H4 (cell line): ENCODE measurements around the gene SLIT3. TPM values are rescaled to one million over a fixed set of nuclear protein-coding genes. Genes with fewer than 3 reads are reported as not detected.
A peak's percentile ranks its signal among the peaks of the same experiment; 100 is the strongest.

Source experiments
- DNase-seq: peaks from one replicate; pipeline ENCODE4 v3.0.0-alpha.2; 2015; ENCODE audit warnings: low spot score
- total RNA-seq: library from RNA; depleted of rRNA; stranded (reverse); fragments of >200 nt; shearing (Covaris generic); gene quantifications from 2 replicates; pipeline ENCODE4 v1.2.3, GENCODE V29; 2014

Gene SLIT3
- total RNA-seq, 1 experiment from 2014 or later, result 0.58 TPM

GRCh38 chr5:168712280-168712924 is 588.5 kb downstream of the SLIT3 start:
- peak; percentile 89 for DNase-seq

- DNase-seq, result no peak
Observed at GRCh38 chr5:168710706-168711105, 590.2 kb downstream of the SLIT3 start.

DNA sequence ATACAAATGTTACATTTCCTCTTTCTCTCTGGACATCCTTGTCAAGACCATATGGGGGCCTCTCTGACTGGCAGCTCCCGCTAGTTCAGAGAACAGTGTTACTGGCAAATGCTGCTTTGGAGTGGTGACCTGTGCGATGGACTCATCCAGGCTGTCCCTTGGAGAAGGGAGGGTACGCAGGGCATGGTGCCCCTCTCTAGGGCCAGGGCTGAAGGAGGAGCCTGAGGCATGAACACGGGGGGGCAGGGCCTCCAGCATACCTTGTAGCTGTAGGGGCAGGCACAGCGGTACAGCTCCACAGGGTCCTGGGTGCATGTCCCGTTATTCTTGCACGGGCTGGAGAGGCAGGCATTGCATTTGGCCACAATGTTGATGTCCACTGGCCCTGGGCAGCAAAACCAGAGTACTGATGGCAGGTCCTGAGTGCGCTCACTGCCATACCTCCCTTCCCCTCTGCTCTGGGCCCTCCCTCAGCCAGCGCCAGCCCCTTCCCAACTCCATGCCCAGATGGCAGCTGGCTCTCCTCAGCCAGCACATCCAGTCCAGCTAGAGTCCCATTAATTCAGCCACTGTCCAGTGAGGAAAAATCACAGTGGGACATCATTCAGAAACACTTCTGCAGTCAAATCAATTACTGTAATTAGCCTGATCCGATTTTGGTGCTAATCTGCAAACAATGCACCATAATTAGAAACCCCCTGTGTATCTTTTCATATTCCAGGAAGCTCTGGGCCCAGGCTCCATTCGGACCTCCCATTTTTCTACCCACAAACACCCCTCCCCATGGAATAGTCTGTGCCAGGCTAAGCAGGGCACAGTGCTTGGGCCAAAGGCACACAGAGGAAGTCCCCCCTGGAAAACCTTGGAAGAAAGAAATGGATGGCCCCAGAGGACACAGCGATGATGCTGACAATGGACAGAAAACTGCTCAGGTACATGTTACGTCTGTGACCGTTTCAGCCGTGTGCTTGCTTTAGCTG is 592.9 kb downstream of the SLIT3 start:
- DNase-seq, result no peak

- peak; percentile 48 for DNase-seq
Observed at GRCh38 chr5:168706655-168707069, 594.3 kb downstream of the SLIT3 start.

GRCh38 chr5:168705321-168705720 is 595.6 kb downstream of the SLIT3 start:
- DNase-seq, result no peak

DNA sequence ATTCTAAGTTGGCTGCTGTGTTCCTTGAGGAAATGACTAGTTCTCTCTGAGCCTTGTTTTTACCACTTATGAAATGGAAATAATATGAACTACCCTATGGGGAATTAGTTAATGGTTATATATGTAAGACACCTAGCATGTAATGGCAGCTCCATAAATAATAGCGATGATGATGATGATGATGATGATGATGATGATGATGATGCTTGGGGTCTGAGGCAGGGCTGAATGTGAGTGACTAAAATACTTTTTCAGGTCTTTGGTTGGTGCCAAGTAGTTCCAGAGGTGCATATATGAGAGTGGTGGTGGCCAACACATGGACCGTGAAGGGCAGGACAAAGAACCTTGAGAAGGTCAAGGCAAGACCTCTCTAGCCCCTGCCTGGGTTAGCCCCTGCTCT is 598.4 kb downstream of the SLIT3 start:
- no peak for DNase-seq

DNA sequence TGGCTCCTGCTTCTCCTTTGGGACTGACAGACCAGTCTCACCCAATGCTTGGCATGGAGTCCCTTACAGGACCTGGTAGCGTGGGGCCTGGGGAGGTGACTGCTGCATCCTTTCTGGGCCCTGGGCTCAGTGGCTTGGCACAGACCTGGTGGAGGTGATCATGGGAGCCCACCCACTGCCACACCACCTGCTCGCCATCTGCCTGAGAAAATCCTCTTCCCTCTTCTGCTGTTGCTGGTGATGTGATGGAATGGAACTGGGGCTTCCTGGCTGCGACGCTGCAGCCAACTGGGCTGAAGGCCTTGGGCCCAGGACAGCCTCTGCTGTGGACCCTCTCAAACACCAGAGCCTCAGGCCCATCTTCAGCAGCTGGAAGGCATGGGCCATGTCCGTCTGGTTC is 599.3 kb downstream of the SLIT3 start:
- no peak for DNase-seq

GRCh38 chr5:168699002-168699401 is 601.9 kb downstream of the SLIT3 start:
- DNase-seq, result no peak

DNA sequence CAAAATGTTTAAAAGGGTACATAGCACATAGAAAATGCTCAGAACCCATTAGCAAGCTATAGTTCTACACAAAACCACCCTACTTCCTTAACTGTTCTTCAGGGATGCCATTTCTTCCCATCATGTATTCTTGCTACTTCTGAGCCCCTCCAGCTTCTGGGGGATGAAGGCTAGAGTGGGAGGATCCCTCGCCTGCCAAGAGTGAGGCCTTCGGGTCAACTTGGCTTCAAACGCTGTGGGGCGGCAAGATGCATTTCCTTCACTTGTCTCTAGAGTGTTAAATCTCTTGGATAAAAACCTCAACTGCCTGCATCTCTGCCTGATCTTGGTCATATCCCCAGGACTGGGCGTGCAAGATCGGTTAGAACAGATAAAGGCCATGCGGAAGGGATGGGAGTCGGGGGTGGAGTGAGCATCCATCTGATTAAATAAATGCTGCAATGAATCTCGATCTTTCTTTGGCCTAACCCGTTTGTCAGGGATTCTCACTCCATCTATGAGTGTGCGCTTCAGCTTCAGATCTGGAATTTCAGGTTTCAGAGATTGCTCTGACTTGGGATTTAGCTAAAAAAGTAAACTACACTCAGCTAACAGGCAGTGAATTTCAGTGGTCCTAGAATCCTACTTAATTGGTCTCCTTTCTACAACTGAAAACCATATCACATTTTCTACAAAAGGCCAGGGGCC is 603.8 kb downstream of the SLIT3 start:
- DNase-seq, result no peak

GRCh38 chr5:168696611-168697010 is 604.3 kb downstream of the SLIT3 start:
- DNase-seq, result no peak

DNA sequence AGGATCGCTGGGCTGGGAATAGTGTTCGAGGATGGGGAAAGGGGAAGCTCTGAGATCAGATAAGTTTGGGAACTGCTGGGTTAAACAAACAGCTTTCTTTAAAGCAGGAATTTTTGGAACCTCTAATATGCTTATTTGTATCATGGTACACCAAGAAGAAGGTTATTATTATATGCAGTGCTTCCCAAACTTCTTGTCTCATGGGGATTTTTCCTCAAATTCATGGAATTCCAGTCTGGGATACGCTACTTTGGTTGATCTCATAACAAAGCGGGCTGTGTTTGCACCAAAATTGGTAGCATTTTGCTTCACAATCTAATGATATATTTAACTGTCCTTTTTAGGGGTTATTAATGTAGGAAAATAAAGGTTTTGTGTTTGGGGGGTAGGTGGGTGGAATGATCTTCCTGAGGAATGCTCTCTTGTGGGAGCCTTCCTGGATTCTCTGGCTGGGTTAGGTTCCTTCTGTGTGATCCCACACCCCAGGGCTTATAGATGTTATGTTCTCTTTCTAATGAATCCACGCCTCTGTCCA is 605.6 kb downstream of the SLIT3 start:
- no peak for DNase-seq

GRCh38 chr5:168694289-168694688 is 606.6 kb downstream of the SLIT3 start:
- DNase-seq, result no peak

DNA sequence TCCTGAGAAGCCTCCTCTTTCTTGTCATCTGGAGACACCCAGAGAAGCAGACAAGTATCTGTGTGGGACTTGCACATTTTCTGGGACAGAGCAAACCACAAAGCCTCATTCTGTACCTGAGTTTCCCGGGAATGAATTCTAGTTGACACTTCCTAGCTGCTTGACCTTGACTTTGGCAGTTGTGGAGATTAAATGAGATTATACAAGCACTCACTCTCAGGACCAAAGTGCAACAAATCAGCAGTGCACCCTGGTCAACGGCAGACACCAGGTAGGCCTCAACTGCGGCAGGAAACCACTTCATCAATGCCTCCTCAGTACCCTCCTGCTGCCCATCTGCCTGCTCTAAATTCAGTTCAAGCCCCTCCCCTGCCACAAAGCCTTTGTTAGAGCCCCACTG is 607.1 kb downstream of the SLIT3 start:
- DNase-seq, result no peak

DNA sequence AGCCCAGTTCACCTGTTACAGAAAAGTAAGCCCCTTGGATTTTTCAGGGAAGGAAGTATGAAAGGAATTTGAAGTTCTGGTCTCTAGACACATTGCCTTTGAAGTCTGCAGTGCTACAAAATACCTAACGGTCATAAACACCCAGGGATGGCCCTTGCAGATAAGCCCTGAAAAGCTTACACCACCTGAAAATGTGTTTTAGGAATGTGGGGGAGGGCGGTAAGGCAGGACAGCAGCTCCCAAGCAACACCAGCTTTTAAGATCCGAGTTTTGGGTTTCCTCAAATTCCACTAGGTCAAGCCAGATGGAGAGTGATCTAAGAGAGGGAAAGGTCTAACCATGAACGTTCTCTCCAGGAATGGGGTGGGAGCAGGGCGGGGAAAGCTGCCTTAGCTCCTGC is 607.6 kb downstream of the SLIT3 start:
- DNase-seq, result no peak

DNA sequence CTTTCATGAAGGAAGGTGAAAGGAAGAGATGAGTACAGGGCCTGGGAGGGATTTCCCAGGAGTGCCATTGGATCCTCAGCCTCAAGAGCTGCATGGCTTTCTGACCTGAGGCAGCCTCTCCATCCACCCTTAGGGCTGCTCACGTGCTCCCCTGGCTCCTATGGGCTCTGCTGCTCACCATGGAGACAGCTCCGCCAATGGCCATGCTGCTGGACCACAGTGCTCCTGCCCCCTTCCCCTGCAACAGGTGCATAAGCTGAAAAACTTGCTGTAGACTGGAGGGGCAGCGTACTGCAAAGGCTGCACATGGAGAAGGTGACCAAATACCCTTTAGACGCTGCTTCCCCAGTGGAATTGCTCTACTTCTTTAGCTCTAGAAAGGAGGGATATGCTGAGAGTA is 609.0 kb downstream of the SLIT3 start:
- DNase-seq, result no peak

DNA sequence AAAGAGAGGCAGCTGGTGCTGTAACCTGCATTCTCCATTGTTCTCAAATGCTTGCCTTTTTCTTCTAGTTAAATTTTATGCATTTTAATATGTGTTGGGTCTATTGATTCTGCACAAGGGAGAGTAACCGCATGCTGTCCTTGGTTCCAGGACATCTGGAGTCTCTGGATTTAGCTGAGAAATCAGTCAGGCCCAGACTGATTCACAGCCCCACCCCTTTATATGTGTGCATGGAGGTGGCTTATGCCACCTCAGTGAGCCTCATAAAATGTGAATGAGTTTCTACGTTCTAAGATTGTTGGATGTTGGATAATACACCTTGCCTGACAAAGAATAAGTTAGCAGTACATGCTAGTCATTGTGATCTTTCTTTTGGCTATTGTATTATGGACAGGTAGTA is 611.7 kb downstream of the SLIT3 start:
- no peak for DNase-seq

- DNase-seq, result no peak
Observed at GRCh38 chr5:168686837-168687236, 614.1 kb downstream of the SLIT3 start.

DNA sequence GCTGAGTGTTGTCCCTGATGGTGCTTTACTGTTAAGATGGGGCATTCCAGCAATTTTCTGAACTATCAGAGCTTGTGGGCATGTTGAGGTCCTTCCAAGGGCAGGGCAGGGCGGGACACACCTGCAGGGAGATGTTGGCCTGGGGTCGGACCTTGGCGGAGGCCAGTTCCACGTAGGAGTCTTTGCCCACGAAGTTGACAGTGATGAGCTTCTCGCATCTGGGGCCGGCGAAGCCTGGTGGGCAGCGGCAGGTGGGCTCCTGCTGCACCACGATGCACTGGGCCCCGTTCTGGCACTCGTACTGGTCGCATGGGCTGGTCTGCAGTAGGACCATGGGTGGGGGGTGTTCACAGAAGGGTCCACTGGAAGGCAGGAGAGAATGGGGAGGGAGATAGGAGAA is 615.4 kb downstream of the SLIT3 start:
- DNase-seq, result no peak

DNA sequence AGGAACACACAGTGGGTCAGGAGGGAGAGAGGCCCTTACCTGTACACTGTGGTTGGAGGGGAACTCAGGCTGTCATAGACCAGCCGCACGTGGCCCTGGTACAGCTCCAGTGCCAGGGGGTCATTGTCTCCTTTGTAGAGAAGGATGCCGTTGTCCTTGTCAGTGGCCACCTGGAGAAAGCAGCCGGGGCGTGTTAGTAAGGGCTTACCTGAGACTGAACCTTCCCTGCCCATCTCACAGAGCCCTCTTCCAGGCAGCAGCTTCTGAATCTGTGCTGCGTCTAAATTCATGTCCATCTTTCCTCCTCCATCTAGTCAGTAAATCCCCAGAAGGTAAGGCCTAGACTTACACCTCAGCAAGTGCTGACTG is 617.0 kb downstream of the SLIT3 start:
- DNase-seq, result no peak

GRCh38 chr5:168683247-168683926 is 617.6 kb downstream of the SLIT3 start:
- DNase-seq, result no peak

DNA sequence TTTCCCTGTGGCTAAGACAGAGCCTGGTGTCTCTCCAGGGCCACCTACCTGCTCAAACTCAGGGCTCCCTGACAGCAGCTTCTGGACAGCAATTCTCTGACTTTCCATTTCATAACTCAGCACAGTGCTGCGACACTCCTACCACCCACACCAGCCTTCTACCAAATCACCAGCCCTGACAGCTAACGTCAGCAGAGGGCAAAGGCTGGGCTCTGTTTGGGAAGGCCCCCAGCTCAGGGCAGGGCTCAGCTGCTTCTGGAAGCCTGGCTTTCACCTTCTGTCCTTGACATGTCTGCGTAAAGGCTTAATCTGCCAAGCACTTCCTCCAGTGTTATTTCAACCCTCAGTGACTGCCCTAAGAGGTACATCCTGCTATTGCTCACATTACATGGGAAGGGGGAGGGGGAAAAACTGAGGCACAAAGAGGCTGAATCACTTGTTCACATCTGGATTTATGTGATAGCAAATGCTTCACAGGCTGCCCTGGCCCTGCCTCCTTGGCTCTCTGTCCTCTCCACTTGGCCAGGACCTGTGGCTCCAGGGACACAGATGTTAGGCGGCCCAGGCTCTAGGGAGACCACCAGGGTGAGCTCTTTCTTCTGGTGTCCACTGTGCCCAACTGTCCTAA is 619.3 kb downstream of the SLIT3 start:
- DNase-seq, result no peak
